GM21447 (cell line): Measurements from ENCODE around the gene DTD2.
A peak's percentile ranks its signal among the peaks of the same experiment; 100 is the strongest.

Experiments used
- ATAC-seq: cut with Tn5 transposase; IDR thresholded peaks from one replicate; pipeline ENCODE4 v1.9.1; 2021; ENCODE audit not compliant: unreplicated experiment

The DTD2 gene

GRCh38 chr14:31408421-31408820 is 48.9 kb downstream of the DTD2 start:
- ATAC-seq = no peak

- ATAC-seq = no peak
These were observed 51.6 kb downstream of the DTD2 start for GRCh38 chr14:31405599-31406232.

- no peak for ATAC-seq
These were observed 52.2 kb downstream of the DTD2 start for GRCh38 chr14:31405106-31405505.

GRCh38 chr14:31403707-31404106 is 53.6 kb downstream of the DTD2 start:
- ATAC-seq = no peak

DNA sequence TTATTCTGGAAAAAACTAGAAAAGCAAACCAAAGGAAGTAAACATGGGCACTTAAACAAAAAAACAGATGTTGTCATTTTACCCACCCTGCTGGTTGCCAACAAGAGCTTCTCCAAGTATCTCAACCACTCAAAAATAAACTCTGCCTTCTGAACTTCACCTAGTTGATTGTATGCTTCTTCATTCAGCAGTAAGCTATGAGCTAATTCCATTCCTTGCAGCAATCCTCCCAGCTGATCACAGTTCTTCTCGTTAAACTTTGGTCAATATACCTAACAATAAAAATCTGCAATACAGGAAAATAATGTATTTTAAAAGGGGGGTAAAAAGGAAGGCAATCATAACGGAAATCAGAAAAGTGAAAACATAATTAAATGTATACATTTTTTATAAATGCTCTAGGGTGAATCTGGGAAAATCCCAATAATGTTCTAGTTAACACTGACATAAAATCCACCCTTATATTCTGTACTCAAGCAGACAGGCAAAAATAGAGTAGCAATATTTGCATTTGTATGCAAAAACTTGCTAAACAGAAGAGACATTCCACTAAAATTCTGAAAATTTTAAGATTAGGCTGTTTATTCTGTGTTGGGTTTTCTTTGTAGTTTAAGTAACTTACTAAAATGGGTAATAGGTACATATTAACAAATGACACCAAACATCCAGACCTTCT is 54.4 kb downstream of the DTD2 start:
- no peak for ATAC-seq

- no peak for ATAC-seq
These were observed 55.9 kb downstream of the DTD2 start for GRCh38 chr14:31401369-31401932.

DNA sequence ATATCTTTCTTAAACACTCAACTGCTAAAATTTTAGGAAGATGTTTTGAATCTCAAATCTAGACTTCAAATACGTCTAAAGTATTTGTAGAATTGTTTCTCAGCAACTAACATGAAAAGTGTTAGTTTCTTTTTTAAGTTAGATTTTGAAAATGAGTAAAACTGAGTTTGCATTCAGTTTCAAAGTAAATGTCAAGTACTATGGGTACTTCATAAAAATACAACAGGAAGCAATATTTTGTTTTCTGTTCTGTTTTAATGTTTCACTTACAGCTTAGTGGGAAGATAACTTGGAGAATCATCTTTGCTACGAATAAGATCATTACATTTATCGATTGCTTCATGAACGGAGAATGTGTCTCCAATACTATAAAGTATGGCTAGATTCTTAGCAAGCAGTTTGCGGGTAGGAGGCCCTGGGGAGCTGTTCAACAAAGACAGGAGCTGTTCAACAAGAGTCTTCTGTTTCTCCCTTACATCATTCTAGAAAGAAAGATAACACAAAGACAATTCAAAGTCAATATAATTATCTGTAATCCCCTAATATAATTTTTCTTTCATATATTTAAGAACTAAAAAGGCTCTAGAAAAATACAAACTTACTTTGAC is 57.2 kb downstream of the DTD2 start:
- peak; percentile 66 for ATAC-seq
